Measurements from ENCODE around the gene SEMA4B.
"Not testable (repeated sequence)": the region's sequence is repeated elsewhere in the genome, so short reads cannot be mapped to it uniquely, and the experiment has no call there.

SEMA4B gene

DNA sequence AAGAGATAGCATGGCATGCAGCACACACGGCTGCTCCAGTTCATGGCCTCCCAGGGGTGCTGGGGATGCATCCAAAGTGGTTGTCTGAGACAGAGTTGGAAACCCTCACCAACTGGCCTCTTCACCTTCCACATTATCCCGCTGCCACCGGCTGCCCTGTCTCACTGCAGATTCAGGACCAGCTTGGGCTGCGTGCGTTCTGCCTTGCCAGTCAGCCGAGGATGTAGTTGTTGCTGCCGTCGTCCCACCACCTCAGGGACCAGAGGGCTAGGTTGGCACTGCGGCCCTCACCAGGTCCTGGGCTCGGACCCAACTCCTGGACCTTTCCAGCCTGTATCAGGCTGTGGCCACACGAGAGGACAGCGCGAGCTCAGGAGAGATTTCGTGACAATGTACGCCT lies 27.8 kb downstream of the SEMA4B start:
- DNase-seq: no peak

DNA sequence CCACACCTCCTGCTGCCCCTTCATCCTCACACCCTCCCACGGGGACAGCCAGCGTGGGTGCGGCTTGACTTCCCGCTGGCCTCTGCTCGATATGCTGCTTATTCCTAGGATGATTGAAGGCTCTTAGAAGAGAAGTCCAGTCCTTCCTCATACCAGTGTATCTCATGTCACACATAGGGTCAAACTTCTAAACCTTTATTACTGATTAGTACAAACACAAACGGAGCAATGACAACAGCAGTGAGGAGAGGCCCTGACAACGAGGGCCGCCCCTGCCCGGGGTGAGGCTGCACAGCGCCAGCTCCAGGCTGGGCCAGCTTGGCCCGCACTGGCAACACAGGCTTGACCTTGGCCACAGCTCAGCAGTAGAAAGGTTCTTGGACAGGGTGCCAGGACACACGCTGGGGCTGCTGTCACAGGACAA lies 29.0 kb downstream of the SEMA4B start:
- no peak for DNase-seq

DNA sequence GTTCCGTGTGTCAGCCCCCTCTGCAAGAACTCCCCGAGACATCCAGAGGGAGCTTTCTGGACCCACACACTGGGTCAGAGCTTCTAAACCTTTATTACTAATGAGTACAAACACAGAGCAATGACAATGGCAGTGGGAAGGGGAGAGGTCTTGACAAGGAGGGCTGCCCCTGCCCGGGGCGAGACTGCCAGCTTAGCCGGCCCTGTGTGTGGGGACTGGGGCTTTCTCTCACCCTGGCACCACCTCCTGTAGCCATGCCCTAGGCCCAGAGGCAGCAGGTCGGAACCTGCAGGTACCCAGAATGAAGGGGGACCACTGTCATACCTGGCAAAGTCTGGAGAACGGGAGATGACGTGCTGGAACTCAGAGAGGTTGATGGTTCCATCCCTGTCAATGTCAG lies 29.5 kb downstream of the SEMA4B start:
- no peak for DNase-seq

DNA sequence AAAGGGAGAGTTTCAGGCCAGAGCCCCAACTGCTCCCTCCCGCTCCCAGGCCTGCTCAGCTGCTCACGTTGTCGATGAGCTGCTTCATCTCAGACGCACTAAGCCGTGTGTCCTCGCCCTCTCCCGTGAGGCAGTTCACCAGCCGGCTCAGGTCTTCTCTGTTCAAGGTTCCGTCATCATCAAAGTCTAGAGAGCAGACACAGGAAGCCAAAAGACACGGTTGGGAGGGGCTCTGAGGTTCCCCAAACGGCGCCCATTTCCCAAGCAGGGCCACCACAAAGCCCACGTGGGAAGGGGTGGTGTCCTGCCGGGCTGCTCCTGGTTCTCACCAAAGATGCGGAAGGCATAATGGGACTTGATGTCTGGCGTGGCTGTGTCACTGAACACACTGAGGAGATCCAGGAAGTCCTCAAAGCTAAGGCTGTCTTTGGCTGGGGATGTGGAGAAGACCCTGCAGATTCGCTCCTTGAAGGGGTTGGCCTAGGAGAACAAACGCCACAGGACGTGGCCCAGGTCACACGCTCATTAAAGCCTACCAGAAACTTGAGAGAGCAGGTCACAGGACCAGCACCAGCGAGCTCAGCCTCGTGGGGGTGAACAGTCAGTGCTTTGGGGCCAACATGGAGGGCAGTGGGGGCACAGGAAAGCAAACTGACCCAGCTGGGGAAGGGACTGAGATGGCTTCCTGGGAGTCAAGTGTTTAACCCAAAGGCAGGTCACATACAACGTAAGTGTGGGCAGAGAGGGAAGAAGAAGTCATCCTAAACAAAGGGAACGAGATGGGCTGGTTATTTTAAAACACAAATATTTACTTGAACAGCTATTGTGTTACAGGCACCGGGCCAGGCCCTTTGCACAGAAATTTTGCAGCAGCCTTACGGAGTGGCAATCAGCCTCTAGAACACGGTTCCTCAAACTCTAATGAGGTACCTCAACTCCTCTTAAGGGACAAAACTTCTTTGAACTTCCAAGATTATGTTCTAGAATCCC lies 30.2 kb downstream of the SEMA4B start:
- DNase-seq: no peak

DNA sequence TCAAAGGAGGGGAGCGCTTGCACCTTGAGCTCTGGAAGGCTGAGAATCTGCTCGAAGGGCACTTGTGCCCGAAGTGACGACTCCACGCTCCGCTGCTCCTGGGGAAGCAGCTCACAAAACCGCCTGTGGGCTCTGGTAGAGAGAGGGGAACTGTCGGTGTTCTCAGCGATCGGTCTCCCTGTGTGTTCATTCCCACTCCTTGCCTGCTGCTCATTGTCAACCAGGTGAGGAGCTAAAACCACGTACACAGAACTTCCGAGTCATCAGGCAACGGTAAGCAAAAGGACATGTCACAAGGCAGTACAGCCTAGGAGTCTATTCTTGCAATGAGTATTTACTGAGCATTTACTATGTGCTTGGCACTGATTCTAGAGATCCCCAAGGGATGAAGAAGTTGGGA lies 31.1 kb downstream of the SEMA4B start:
- DNase-seq: no peak

DNA sequence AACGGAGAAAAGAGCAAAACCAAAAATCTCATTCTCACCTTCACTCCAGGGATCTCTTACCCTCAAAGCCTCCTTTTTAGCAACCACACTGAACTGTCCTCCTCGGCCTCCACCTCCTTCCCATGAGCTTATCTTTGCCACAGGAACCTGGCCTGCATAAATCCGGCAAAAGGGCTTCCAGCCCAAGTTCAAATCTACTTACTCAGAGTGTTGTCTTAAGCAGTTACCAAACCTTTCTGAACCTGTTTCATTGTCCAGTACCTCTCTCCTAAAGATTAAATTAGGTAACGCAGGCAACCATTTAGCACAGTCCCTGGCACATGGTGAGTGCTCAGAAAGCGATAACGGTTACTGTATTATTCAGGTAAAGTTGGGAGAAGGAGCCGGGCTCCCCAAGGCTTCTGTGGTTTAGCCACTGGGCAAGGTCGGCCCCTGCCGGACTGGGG lies 31.8 kb downstream of the SEMA4B start:
- DNase-seq: peak; percentile 42

DNA sequence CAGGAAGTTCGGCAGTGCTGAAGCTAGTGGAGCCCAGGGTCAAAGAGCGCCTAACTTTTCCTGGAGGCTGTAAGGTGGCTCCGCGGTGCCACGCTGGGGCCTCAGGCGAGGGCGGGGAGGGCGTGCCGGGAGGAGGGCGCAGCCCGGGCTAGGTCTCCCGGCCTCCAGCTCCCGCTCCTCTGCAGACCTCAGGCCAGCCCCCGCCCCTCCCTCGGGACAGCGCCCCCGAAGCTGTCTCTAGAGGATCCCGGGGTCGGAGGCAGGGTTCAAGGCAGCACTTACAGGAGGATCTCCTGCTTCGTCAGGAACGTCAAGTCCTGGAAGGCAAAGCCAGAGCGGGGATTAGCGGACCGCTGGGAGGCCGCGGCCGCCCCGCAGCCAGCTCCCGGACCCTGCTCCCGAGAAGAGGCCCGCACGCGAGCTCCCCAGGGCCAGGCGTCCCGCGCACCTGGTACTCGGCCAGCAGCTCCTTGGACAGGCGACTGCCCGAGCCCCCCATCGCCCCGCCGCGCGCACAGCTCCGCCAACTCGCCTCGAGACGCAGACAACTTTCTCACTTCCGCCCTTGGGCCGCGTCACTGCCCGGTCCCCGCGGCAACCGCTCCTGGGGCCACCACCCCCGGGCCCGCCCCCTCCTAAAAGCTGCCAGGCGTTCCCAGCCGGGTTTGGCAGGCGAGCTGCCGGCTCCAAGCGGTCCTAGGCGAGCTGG lies 32.4 kb downstream of the SEMA4B start, which contains the start of gene CIB1:
CIB1 (minus strand) TSS at position 555 of the 709 bp plus-strand sequence; CDS start at position 499, 56 bp downstream.
- peak; percentile 92 for DNase-seq

DNA sequence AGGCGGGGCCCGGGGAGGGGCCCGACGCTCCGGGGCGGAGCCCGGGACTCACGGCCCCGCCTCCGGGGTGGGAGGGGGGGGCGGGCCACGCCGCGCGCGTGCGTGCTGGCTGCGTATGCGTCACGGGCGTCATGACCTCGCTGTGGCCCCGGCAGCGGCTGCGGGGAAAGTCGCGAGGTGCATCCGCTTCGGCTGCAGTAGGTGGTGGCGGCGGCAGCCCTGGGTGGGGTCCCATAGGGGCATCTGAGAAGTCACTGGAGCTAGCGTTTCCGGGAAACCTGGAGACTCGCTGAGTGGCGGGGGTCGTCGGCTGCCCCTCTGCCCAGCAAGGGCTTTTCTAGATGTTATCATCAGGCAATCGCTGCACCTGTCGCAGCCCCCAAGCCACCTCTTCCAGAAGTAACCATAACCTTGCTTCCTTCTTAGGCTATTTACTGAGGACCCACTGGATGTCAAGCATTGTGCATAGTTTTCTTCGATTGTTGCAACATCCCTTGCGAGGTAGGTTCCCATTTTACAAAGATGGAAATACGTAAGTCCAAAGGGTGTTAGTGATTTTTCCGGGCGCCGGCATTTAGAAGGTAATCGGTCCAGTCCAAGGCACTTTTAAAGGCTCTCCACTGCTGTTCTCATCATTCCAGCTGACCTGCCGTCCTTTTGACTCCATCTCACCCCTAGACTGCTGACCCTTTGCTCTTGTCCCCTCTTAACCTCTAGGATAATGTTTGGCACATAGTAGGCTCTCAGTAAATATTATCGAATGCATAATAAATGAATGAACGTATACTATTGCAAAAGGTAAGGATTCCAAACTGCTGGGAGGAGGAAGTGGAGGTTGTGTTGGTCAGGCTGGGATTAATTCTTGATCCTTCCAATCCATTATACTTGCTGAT lies 33.2 kb downstream of the SEMA4B start, which contains the start of gene GDPGP1:
GDPGP1 (plus strand) TSS at position 114 of the 893 bp plus-strand sequence. CDS start 6,700 bp downstream, outside the sequence.
- no peak for DNase-seq

DNA sequence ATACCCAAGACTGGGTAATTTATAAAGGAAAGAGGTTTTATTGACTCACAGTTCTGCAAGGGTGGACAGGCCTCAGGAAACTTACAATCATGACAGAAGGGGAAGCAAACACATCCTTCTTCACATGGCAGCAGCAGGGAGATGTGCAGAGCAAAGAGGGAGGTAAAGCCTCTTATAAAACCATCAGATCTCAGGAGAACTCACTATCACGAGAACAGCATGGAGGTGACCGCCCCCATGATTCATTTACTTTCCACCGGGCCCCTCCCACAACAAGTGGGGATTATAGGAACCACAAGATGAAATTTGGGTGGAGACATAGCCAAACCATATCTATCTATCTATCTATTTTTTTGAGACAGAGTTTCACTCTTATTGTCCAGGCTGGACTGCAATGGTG lies 38.2 kb downstream of the SEMA4B start:
- no peak for DNase-seq

DNA sequence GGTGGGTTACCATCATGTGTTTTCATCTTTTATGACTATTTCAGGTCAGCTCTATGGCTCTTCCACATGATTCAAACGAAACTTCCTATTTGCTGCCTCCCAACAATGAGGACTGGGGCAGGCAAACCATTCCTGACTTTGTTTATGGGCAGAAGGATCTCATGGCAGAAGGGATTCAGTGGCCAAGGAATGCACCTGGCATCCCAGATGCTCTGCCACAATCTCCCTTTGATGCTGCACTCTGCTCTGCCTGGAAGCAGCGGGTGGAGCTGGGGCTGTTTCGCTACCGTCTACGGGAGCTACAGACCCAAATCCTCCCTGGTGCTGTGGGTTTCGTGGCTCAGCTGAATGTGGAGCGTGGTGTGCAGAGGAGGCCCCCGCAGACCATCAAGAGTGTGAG lies 39.7 kb downstream of the SEMA4B start:
- DNase-seq: no peak

DNA sequence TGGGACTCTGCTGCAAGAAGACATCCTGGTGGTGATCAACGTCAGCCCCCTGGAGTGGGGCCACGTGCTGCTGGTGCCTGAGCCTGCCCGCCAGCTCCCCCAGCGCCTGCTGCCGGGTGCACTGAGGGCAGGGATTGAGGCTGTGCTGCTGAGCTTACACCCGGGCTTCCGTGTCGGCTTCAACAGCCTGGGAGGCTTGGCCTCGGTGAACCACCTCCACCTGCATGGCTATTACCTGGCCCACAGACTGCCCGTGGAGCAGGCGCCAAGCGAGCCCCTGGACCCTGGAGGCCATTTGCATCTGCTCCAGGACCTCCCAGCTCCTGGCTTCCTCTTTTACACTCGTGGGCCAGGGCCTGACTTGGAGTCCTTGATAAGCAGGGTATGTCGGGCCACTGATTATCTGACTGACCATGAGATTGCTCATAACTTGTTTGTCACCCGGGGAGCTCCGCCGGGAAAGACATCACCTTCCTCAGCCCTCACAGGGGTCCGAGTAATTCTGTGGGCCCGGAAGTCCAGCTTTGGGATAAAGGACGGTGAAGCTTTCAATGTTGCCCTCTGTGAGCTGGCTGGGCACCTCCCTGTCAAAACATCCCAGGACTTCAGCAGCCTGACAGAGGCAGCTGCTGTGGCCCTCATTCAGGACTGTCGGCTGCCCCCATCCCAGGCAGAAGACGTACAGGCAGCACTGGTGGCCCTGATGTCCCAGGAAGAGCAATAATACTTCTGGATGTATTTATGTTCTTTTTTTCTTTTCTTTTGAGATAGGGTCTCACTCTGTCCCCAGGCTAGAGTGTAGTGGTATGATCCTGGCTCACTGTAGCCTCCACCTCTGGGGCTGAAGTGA lies 40.4 kb downstream of the SEMA4B start:
- DNase-seq: no peak

DNA sequence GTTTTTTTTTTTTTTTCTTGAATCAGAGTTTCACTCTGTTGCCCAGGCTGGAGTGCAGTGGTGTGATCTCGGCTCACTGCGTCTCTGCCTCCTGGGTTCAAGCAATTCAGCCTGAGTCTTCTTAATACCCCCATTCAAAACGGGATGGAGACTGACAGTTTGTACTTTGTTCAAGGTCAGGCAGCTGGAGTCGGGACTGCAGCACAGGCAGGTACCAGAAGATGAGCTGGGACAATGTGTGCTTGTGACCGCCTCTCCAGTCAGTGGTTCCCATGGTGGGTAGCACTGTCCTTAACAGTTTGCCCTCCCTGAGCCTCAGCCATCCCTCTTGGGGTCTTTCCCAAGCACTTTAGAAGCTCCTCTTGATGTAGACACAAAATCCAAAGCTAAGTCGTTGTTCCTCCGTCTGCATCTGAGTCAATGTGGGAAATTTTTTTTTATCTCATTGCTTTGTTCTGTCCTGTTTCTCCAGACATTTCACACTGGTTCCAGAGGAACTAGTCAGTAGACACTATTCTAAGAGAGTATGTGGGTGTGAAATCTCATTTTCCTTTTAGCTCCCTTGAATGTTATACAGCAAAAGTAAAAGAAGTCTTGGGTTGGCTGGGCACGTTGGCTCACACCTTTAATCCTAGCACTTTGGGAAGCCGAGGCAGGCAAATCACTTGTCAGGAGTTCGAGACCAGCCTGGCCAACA lies 43.0 kb downstream of the SEMA4B start:
- no peak for DNase-seq

DNA sequence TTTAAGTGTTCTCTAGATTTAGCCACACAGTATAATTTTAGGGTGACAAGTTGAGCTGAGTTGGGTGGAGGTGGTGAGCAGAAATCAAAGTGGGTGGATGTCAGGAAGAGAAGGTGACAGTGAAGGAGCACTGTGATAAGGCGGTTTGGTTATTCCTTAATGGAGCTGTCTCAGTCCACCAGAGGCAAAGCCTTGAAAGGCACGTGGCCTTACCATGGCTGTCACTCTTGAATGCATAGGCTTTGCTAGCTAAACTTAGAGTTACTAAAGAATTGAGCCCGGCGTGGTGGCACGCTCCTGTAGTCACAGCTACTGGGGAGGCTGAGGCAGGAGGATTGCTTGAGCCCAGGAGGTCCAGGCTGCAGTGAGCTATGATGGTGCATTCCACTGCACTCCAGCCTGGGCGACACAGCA lies 47.7 kb downstream of the SEMA4B start:
- no peak for DNase-seq

DNA sequence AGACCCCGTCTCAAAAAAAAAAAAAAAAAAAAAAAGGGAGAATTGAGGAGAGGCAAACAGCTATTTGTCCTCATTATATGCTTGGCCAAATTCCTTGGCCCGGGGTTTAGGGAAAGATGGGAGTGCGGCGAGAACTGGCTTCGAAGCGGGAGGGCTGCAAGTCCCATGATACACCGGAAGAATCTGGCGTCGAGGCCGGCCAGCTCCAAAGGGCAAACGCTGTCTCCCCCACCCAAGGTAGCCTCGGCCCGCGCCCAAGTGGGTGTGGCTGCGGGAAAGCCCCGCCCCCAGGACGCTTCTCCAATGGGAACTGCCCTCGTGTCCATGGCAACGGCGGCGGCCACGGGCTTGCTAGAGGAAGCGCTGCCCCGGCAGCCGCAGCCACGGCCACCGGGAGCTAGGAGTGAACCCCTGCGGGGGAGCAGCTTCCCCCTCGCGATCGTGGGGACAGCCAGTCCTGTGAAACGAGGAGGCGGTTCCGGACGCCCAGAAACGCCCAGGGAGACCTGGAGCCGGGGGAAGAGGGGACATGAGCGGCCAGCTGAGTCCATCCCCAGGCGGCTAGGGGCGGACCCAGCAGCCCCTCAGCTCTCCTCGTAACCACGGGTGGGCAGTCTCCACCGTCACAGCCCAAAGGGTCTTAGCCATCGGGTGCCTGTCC lies 48.2 kb downstream of the SEMA4B start, which contains the start of gene TTLL13:
TTLL13 (plus strand) TSS at position 354 of the 661 bp plus-strand sequence. CDS start 1,075 bp downstream, outside the sequence.
- peak; percentile 67 for DNase-seq

DNA sequence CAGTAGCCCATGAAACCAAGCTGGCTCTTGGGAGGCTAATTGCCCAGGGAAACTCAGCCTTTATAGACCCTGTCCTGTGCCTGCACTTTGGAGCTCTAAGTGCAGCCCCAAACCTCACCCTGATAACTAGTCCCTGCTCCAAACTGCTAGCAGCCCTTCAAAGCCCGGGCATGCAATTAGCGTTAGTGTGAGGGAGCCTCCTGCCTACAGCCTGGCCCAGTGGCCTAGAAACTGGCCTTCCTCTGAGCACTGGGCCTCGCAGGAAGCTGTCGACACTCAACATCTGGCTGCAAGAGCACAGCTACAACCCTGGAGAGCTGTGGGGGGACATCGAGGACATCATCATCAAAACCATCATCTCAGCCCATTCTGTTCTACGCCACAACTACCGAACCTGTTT lies 56.6 kb downstream of the SEMA4B start:
- no peak for DNase-seq

DNA sequence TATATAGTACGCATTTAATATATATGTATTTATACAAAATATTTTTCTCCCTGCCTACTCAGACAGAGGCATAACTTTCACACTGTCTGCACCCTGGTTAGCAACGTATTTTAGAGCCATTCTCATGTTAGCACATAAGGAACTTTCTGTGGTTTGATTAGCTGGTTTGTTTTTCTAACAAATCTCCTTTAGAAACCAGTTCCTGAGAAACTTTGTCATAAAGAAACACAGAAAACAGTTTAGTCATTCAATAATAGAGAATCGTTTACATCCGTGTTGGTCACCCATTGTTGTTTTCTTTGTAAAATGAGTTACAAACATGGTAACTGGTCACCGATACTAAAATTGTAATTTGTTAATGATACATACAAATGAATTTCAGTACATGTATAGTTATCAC lies 58.4 kb downstream of the SEMA4B start:
- DNase-seq: no peak

DNA sequence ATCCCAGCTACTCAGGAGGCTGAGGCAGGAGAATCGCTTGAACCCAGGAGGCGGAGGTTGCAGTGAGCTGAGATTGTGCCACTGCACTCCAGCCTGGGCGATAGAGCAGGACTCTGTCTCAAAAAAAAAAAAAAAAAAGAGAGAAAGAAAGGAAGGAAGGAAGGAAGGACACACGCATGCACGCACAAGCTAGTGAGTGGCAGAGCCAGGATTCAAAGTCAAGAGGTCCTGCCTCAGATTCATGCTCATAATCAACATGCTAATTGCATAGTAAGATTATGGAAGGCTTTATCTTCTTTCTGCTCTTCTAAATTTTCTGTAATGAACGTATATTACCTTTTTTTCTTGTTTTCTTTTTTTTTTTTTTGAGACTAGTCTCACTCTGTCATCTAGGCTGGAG lies 59.6 kb downstream of the SEMA4B start:
- DNase-seq: not testable (repeated sequence)

DNA sequence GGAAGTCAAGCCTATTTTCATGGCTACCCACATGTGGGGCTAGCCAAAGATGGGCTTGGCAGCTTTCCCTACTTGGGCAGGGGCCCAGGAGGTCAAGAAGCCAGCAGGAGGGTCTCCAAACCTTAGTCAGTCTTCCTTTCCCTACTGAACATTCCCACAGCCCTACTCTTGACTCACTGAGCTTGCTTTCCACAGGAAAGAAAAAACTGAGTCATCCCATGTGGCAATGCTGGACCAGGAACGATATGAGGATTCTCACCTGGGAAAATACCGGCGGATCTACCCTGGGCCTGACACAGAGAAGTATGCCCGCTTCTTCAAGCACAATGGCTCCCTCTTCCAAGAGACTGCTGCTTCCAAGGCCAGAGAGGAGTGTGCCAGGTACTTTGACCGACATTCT lies 60.7 kb downstream of the SEMA4B start:
- no peak for DNase-seq

DNA sequence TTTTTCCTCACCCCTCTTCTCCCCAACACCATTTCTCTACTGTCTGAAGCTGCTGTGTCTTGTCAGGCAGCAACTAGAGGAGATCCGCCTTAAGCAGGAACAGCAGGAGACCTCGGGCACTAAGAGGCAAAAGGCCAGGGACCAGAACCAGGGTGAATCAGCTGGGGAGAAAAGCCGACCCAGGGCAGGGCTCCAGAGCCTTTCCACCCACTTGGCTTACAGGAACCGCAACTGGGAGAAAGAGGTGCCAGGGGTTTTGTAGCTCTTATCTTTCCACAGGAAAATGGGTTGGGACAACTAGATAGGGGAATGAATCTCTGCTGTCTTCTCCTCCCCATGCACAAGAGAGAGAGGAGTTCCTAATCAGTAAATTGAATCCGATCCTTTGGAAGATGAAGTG lies 61.3 kb downstream of the SEMA4B start:
- DNase-seq: no peak

DNA sequence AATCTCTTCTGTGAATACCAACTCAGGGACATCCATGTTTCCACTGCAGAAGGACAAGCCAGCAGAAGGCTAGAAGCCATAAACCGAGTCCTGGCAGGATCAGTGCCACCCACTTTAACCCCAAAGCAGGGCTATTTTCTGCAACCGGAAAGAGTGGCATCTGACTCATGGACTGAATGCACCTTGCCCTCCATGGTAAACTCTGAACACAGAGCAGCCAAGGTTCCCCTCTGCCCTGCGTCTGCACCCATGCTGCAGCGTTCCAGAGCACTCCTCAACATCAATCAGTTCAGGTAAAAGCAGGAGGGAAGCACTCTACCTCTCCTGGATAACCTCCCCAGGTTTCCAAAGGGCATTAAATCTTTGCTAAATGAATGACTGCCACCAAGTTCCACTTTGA lies 63.5 kb downstream of the SEMA4B start:
- DNase-seq: no peak
